WTC11 (cell line): ENCODE data around the gene CNOT1.

ENCODE experiments used
- TF ChIP-seq, protein P1 (sequence below): fragments of 200-600 bp; IDR thresholded peaks from 2 replicates; pipeline ENCODE4 v1.8.0; 2022; ENCODE audit warnings: antibody characterized with exemption
- TF ChIP-seq, protein P2 (sequence below): sonication (generic); formaldehyde crosslinking; IDR thresholded peaks from 2 replicates; pipeline ENCODE4 v1.8.1; 2023; ENCODE audit warnings: mild to moderate bottlenecking, missing genetic modification reagents, moderate library complexity

DNA sequence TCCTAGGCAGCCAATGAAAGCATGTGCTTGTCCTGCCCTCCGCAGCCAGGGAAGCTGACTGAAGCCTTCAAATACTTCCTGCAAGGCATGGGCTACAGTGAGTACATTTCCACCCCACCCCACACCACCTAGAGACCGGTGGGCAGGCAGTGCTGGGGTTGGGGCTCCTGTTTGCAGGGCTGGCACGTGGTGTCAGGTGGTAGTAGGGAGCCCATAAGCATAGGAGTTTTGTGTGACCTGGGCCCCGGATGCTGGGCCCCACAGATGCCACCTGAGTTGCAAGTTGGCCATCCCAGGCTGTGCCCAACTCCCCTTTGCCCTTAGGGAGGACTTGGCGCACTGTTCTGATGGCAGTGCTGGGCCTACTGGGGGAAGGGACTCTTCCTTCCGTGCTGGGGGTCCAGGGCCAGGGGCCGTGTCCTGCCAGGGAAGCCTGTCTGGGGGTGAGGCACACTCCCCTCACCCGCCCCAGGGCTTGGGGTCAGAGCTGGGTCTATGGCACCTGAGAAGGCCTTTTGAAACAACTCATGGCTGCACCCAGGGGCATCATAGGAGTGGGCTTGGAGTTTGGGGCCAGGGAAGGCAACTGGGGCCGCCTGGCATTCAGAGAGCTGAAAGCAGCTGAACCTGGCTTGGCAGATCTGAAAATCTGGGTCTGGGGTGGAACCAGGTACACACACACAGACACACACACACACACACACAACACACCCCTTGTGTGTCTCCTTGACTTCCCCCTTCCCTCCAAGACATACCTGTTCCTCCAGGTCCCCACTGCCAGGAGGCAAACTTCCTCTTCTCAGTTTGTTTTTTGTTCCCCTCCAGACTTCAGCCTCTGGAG is 120.2 kb downstream of the CNOT1 start:
- TF ChIP-seq, protein P1, sequence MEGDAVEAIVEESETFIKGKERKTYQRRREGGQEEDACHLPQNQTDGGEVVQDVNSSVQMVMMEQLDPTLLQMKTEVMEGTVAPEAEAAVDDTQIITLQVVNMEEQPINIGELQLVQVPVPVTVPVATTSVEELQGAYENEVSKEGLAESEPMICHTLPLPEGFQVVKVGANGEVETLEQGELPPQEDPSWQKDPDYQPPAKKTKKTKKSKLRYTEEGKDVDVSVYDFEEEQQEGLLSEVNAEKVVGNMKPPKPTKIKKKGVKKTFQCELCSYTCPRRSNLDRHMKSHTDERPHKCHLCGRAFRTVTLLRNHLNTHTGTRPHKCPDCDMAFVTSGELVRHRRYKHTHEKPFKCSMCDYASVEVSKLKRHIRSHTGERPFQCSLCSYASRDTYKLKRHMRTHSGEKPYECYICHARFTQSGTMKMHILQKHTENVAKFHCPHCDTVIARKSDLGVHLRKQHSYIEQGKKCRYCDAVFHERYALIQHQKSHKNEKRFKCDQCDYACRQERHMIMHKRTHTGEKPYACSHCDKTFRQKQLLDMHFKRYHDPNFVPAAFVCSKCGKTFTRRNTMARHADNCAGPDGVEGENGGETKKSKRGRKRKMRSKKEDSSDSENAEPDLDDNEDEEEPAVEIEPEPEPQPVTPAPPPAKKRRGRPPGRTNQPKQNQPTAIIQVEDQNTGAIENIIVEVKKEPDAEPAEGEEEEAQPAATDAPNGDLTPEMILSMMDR, result no peak
- TF ChIP-seq, protein P2, sequence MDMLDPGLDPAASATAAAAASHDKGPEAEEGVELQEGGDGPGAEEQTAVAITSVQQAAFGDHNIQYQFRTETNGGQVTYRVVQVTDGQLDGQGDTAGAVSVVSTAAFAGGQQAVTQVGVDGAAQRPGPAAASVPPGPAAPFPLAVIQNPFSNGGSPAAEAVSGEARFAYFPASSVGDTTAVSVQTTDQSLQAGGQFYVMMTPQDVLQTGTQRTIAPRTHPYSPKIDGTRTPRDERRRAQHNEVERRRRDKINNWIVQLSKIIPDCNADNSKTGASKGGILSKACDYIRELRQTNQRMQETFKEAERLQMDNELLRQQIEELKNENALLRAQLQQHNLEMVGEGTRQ (CRISPR knock-in tag), result no peak
